Kidney (tissue), 14 donors: ENCODE data around the gene ZNF367. TPM values are rescaled to one million over a fixed set of nuclear protein-coding genes. Genes with fewer than 3 reads are reported as not detected.

Source experiments
- DNase-seq, 5 donors: peaks; one replicate each; pipeline ENCODE4 v3.0.0-alpha.2; 2013 to 2020
- FAIRE-seq: peaks from 2 replicates; lab custom pipeline; 2012; peaks lifted over from hg19 to GRCh38; lab: Jason Lieb, UNC
- H3K27ac ChIP-seq, 2 donors: one replicate each; pipeline ENCODE4 v1.7.0; 2013; ENCODE audit warnings: low read depth in 2 of 2, low read length in 2 of 2, inconsistent platforms in 1 of 2
- H3K27me3 ChIP-seq: one replicate; pipeline ENCODE4 v1.7.1; 2013; ENCODE audit warnings: low read length, inconsistent platforms; ENCODE audit not compliant: control insufficient read depth, insufficient read depth
- H3K36me3 ChIP-seq, 3 donors: one replicate each; pipeline versions ENCODE4 v1.7.0 to v1.7.1; 2013; ENCODE audit warnings: low read length in 3 of 3, control low read depth in 1 of 3, inconsistent platforms in 1 of 3; ENCODE audit not compliant: insufficient read depth in 3 of 3, control insufficient read depth in 2 of 3
- H3K4me1 ChIP-seq, 3 donors: one replicate each; pipeline versions ENCODE4 v1.7.0 to v1.7.1; 2013; ENCODE audit warnings: low read length in 3 of 3, inconsistent platforms in 1 of 3, low read depth in 1 of 3; ENCODE audit not compliant: control insufficient read depth in 2 of 3, insufficient read depth in 2 of 3
- H3K4me3 ChIP-seq, 3 donors: one replicate each; pipeline versions ENCODE4 v1.7.0 to v1.8.1; 2013; ENCODE audit warnings: low read length in 3 of 3, control low read depth in 1 of 3, inconsistent platforms in 1 of 3
- H3K9ac ChIP-seq, 3 donors: one replicate each; pipeline versions ENCODE4 v1.7.0 to v1.7.1; 2013; ENCODE audit warnings: low read length in 3 of 3, control low read depth in 1 of 3, inconsistent platforms in 1 of 3
- H3K9me3 ChIP-seq, 3 donors: one replicate each; pipeline versions ENCODE4 v1.7.0 to v1.7.1; 2013; ENCODE audit warnings: low read length in 3 of 3, control low read depth in 1 of 3, inconsistent platforms in 1 of 3; ENCODE audit not compliant: control insufficient read depth in 2 of 3, insufficient read depth in 1 of 3
- intact Hi-C: fragments of 100-400 bp; cut with DNase I; formaldehyde crosslinking; loops from one replicate; pipeline ENCODE4 v1.11.1; 2022
- polyA plus RNA-seq: library from polyadenylated mRNA; stranded (reverse); fragments of 350-450 nt; fragmentation: Illumina TruSeq; extraction: RNeasy Lipid Tissue Mini Kit (QIAGEN cat#74804); gene quantifications from one replicate; pipeline ENCODE4 v1.2.3, GENCODE V29; 2014; ENCODE audit warnings: low read depth, low replicate concordance; ENCODE audit not compliant: insufficient read depth
- total RNA-seq: library from RNA; stranded (reverse); fragmentation: NEBNext Ultra II Directional; extraction: Animal tissue kit (Norgen Biotek cat#: 25700); gene quantifications from one replicate; pipeline ENCODE4 v1.2.1, GENCODE V29; 2021
- TF ChIP-seq, protein P1 (sequence below): IDR thresholded peaks from 3 replicates; pipeline ENCODE4 v1.5.1; 2012; ENCODE audit warnings: mild to moderate bottlenecking, moderate library complexity, borderline replicate concordance; ENCODE audit not compliant: insufficient read depth; ENCODE audit errors: extremely low read depth
- donor health status: control.
- donor health status: control.
- donor health status: control.
- donor health status: control.
- donor health status: control.
- donor health status: DM: yes; HTN: yes; CAD: no.
- donor health status: Normal renal cell carcinoma (clear cell type).

The ZNF367 gene
- total and polyA plus RNA-seq, 2 donors from 2014 or later: 1.5 to 1.9 TPM

DNA sequence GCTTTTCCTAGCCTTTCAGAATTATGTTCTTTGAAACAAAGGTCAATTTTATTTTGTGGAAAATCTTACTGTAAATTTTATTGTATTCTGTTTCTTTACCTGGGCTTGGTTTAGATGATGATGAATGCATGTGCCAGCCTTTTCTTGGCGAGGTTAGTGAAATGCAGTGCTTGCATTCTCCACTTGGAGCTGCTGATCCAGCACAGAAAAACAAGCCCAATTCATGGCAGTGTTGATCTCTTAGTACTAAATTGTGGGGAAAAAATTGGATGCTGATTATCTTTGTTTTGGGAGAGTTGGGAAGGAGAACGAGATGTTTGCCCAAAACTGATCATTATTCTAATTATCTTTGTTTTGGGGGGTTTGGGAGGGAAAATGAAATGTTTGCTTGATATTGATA is 35.5 kb upstream of the ZNF367 start:
- TF ChIP-seq, protein P1, sequence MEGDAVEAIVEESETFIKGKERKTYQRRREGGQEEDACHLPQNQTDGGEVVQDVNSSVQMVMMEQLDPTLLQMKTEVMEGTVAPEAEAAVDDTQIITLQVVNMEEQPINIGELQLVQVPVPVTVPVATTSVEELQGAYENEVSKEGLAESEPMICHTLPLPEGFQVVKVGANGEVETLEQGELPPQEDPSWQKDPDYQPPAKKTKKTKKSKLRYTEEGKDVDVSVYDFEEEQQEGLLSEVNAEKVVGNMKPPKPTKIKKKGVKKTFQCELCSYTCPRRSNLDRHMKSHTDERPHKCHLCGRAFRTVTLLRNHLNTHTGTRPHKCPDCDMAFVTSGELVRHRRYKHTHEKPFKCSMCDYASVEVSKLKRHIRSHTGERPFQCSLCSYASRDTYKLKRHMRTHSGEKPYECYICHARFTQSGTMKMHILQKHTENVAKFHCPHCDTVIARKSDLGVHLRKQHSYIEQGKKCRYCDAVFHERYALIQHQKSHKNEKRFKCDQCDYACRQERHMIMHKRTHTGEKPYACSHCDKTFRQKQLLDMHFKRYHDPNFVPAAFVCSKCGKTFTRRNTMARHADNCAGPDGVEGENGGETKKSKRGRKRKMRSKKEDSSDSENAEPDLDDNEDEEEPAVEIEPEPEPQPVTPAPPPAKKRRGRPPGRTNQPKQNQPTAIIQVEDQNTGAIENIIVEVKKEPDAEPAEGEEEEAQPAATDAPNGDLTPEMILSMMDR: peak; percentile 53
- no peaks in the 10 kb centered on the region for H3K36me3 ChIP-seq
- FAIRE-seq (no peak), DNase-seq (peak in 2 of 5 donors; percentile 15 to 43)
- H3K27me3 ChIP-seq: no peaks in the 10 kb centered on the region
- intact Hi-C loops: no loop called here
- no peak overlapping the region for H3K27ac ChIP-seq
- H3K4me3 ChIP-seq: no peak overlapping the region
- H3K9ac ChIP-seq: no peak overlapping the region
- H3K9me3 ChIP-seq: no peaks in the 10 kb centered on the region
- H3K4me1 ChIP-seq: peaks cover 0 to 6% (median 0%) of the 10 kb centered on the region in 3 donors

DNA sequence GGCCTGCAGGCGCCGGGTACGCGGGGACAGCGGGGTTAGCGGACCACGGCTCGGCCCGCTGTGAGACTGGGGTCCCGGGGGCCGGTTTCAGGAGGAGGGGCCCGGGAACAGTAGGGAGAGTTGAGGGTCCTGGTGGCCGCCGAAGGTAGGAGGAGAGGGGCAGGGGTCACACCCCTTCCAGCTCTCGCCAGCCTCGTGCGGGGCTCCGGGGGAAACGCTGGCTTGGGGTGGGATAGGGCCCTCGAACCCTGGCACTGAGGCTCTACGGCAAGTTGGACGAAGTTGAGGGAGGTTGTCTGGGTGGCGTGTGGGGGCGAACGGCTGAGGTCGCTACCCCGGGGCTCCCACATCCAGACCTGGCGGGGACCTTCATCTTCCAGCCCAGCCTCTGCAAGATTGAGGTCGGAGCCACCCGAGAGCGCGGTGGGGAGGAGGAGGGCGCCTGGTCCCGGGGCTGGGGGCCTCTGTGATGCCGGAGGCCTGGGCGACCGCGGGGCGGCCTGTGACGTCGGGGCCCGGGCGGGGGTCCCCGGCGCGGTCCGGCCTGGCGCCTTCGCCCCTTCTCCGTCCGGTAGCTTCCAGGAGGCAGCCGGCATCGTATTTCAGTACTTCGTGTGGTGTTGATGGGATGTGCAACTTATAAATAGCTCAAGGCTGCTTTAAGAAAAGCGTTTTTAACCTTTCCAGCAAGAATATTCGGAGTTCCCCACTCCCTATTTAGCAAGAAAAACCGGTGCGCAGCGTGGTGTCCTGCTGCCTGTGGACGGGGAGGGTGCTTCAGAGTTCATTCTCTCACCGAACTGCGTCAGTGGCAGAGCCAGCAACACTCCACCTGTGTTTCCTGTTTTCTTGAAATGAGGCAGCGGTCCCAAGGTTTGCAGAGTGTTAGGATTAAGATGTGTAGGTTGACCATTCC is 32.7 kb upstream of the ZNF367 start:
- peaks cover 0 to 6% (median 0%) of the 10 kb centered on the region in 3 donors for H3K4me1 ChIP-seq
- peak overlapping the region in 2 of 3 donors; percentile 68 to 86 for H3K9ac ChIP-seq
- DNase-seq (peak; percentile 51 to 81 (median 71)), FAIRE-seq (no peak)
- H3K27ac ChIP-seq: peak overlapping the region; percentile 17 to 63
- H3K36me3 ChIP-seq: no peaks in the 10 kb centered on the region
- peak overlapping the region; percentile 60 to 83 (median 73) for H3K4me3 ChIP-seq
- intact Hi-C loops: no loop called here
- TF ChIP-seq, protein P1: no peak
- no peaks in the 10 kb centered on the region for H3K9me3 ChIP-seq
- peaks cover 3% of the 10 kb centered on the region for H3K27me3 ChIP-seq

DNA sequence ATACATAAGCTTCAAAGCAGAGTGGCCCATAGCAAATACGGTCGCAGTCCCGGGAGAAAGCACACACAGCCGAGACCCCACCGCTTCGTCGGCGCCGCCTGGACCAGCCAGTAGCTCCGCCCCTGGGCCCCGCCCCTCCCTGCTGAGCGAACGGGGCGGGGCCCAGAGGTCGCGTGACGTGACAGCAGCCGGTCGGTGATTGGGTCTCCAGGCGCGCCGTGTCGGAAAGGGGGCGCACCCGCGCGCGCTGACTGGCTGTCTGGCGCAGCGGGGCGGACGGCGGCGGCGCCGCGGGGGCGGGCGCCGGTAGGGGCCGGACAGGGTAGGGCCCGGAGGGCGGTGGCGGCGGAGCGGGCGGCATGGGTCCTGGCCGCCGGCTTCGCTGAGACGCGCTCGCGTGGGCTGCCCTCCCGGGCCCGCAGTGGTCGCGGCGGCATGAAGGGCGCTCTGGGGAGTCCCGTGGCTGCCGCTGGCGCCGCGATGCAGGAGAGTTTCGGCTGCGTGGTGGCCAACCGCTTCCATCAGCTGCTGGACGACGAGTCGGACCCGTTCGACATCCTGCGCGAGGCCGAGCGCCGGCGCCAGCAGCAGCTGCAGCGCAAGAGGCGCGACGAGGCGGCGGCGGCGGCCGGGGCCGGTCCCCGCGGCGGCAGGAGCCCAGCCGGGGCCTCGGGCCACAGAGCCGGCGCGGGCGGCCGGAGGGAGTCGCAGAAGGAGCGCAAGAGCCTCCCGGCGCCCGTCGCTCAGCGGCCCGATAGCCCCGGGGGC is 31.9 kb upstream of the ZNF367 start, which contains the start of gene HABP4:
Gene HABP4, plus strand, starts transcription at position 325 of the 768 bp plus-strand sequence. Its CDS starts 111 bp downstream, at position 436.
- intact Hi-C loops: no loop called here
- Histone ChIP-seq H3K9ac (peak within 1 kb of the TSS; percentile 68 to 86 (median 84)), H3K36me3 (no peaks in the 10 kb centered on the region), H3K27ac (peak within 1 kb of the TSS; percentile 74 to 87), H3K27me3 (peaks cover 3% of the 10 kb centered on the region), H3K9me3 (no peaks in the 10 kb centered on the region), H3K4me3 (peak within 1 kb of the TSS; percentile 73 to 92 (median 83)), H3K4me1 (peaks cover 0 to 6% (median 0%) of the 10 kb centered on the region in 3 donors)
- TF ChIP-seq, protein P1: peak; percentile 9
- FAIRE-seq: no peak
- DNase-seq: peak; percentile 96 to 99 (median 97)
